H9 (cell line): ENCODE measurements around the gene VPS39. TPM values are rescaled to one million over a fixed set of nuclear protein-coding genes. Genes with fewer than 3 reads are reported as not detected.

Source experiments
- DNase-seq: peaks from one replicate; pipeline ENCODE4 v3.0.0-alpha.2; 2017
- H2AFZ ChIP-seq: one replicate; pipeline ENCODE4 v1.6.1; 2013; ENCODE audit warnings: mild to moderate bottlenecking, low read length, control low read depth, moderate library complexity
- H2AK5ac ChIP-seq: 2 replicates; pipeline ENCODE4 v1.6.1; 2013; ENCODE audit warnings: low read length, control low read depth, mixed read lengths; ENCODE audit not compliant: insufficient read length
- H2BK120ac ChIP-seq: one replicate; pipeline ENCODE4 v1.6.1; 2013; ENCODE audit warnings: low read depth, mild to moderate bottlenecking, low read length, control low read depth, inconsistent platforms; ENCODE audit not compliant: poor library complexity, severe bottlenecking
- H2BK12ac ChIP-seq: 2 replicates; pipeline ENCODE4 v1.6.1; 2013; ENCODE audit warnings: low read length, control low read depth, mixed read lengths, low read depth; ENCODE audit not compliant: insufficient read length
- H2BK15ac ChIP-seq: 2 replicates; pipeline ENCODE4 v1.6.1; 2013; ENCODE audit warnings: low read depth, low read length, control low read depth
- H2BK20ac ChIP-seq: one replicate; pipeline ENCODE4 v1.6.1; 2013; ENCODE audit warnings: low read depth, mild to moderate bottlenecking, low read length, control low read depth, inconsistent platforms; ENCODE audit not compliant: poor library complexity, severe bottlenecking
- H2BK5ac ChIP-seq: 2 replicates; pipeline ENCODE4 v1.6.1; 2013; ENCODE audit warnings: low read length, control low read depth, mixed read lengths; ENCODE audit not compliant: insufficient read length
- H3K14ac ChIP-seq: 2 replicates; pipeline ENCODE4 v1.6.1; 2013; ENCODE audit warnings: low read length, control low read depth; ENCODE audit not compliant: insufficient read depth
- H3K18ac ChIP-seq: 2 replicates; pipeline ENCODE4 v1.6.1; 2013; ENCODE audit warnings: low read depth, mild to moderate bottlenecking, mixed read lengths, low read length, control low read depth; ENCODE audit not compliant: insufficient read length
- H3K23ac ChIP-seq: 2 replicates; pipeline ENCODE4 v1.6.1; 2013; ENCODE audit warnings: low read length, control low read depth, mixed read lengths, low read depth; ENCODE audit not compliant: insufficient read length
- H3K23me2 ChIP-seq: 2 replicates; pipeline ENCODE4 v1.6.1; 2013; ENCODE audit warnings: low read depth, mild to moderate bottlenecking, mixed read lengths, low read length, control low read depth; ENCODE audit not compliant: insufficient read length, poor library complexity, severe bottlenecking
- H3K27ac ChIP-seq: 2 replicates; pipeline ENCODE4 v1.5.1; 2013; ENCODE audit warnings: low read length, control low read depth, mixed read lengths, low read depth; ENCODE audit not compliant: insufficient read length
- H3K27me3 ChIP-seq: 2 replicates; pipeline ENCODE4 v1.6.1; 2013; ENCODE audit warnings: low read length, control low read depth, inconsistent platforms; ENCODE audit not compliant: insufficient read depth
- H3K4ac ChIP-seq: 2 replicates; pipeline ENCODE4 v1.6.1; 2013; ENCODE audit warnings: low read depth, mild to moderate bottlenecking, control low read depth, inconsistent platforms, low read length, moderate library complexity
- H3K4me1 ChIP-seq: 2 replicates; pipeline ENCODE4 v1.6.1; 2013; ENCODE audit warnings: low read length, control low read depth, inconsistent platforms; ENCODE audit not compliant: insufficient read depth
- H3K4me2 ChIP-seq: 2 replicates; pipeline ENCODE4 v1.6.1; 2013; ENCODE audit warnings: low read length, control low read depth, mixed read lengths; ENCODE audit not compliant: insufficient read length, insufficient read depth
- H3K56ac ChIP-seq: 2 replicates; pipeline ENCODE4 v1.6.1; 2013; ENCODE audit warnings: low read depth, mild to moderate bottlenecking, mixed read lengths, low read length, control low read depth; ENCODE audit not compliant: insufficient read length
- H3K79me1 ChIP-seq: 2 replicates; pipeline ENCODE4 v1.6.1; 2013; ENCODE audit warnings: low read depth, mild to moderate bottlenecking, moderate library complexity, low read length, control low read depth, inconsistent platforms; ENCODE audit not compliant: insufficient read depth, poor library complexity, severe bottlenecking
- H3K79me2 ChIP-seq: 2 replicates; pipeline ENCODE4 v1.6.1; 2013; ENCODE audit warnings: low read length, control low read depth, inconsistent platforms; ENCODE audit not compliant: insufficient read depth
- H3K9ac ChIP-seq: 2 replicates; pipeline ENCODE4 v1.6.1; 2013; ENCODE audit warnings: low read length, control low read depth, mixed read lengths; ENCODE audit not compliant: insufficient read length; ENCODE audit errors: extremely low read depth
- H3K9me3 ChIP-seq: one replicate; pipeline ENCODE4 v1.6.1; 2013; ENCODE audit warnings: low read depth, low read length, inconsistent platforms; ENCODE audit not compliant: control insufficient read depth
- H3T11ph ChIP-seq: one replicate; pipeline ENCODE4 v1.6.1; 2013; ENCODE audit warnings: mild to moderate bottlenecking, low read length, control low read depth, inconsistent platforms
- H4K20me1 ChIP-seq: one replicate; pipeline ENCODE4 v1.6.1; 2013; ENCODE audit not compliant: control insufficient read depth, insufficient read length, insufficient read depth
- H4K5ac ChIP-seq: 2 replicates; pipeline ENCODE4 v1.6.1; 2013; ENCODE audit warnings: low read depth, mild to moderate bottlenecking, mixed read lengths, low read length, control low read depth; ENCODE audit not compliant: insufficient read length
- H4K8ac ChIP-seq: replicated peaks from 2 replicates; pipeline ENCODE4 v1.6.1; 2013; ENCODE audit warnings: low read length, control low read depth, mixed read lengths, low read depth; ENCODE audit not compliant: insufficient read length
- H4K91ac ChIP-seq: 2 replicates; pipeline ENCODE4 v1.6.1; 2013; ENCODE audit warnings: low read depth, mild to moderate bottlenecking, moderate library complexity, mixed read lengths, low read length, control low read depth; ENCODE audit not compliant: insufficient read length
- H3K27ac Mint-ChIP-seq, 3 experiments: 2 replicates in 2 of 3; 3 replicates in 1 of 3; pipeline ENCODE4 v1.8.0; 2020 to 2021; ENCODE audit warnings: mixed read lengths in 3 of 3, mild to moderate bottlenecking in 1 of 3, moderate library complexity in 1 of 3
- H3K27me3 Mint-ChIP-seq: 2 replicates; pipeline ENCODE4 v1.8.0; 2021; ENCODE audit warnings: low read depth, mild to moderate bottlenecking, moderate library complexity, mixed read lengths
- H3K36me3 Mint-ChIP-seq, 3 experiments: 2 replicates in 2 of 3; 3 replicates in 1 of 3; pipeline ENCODE4 v1.8.0; 2020 to 2021; ENCODE audit warnings: low read depth in 3 of 3, mixed read lengths in 3 of 3; ENCODE audit not compliant: insufficient read depth in 1 of 3
- H3K4me1 Mint-ChIP-seq, 2 experiments: 2 replicates each; pipeline ENCODE4 v1.8.0; 2020; ENCODE audit warnings: mixed read lengths in 2 of 2
- H3K4me3 Mint-ChIP-seq, 2 experiments: 2 replicates in 1 of 2; 3 replicates in 1 of 2; pipeline ENCODE4 v1.8.0; 2020 to 2021; ENCODE audit warnings: mild to moderate bottlenecking in 2 of 2, mixed read lengths in 2 of 2, moderate library complexity in 1 of 2
- H3K9me3 Mint-ChIP-seq, 2 experiments: 2 replicates in 1 of 2; 3 replicates in 1 of 2; pipeline ENCODE4 v1.8.0; 2020; ENCODE audit warnings: mild to moderate bottlenecking in 2 of 2, mixed read lengths in 2 of 2, moderate library complexity in 1 of 2
- CTCF ChIP-seq: fragments of 200-600 bp; sonication (generic); conservative IDR thresholded peaks from 3 replicates; pipeline ENCODE4 v1.8.0; 2021; ENCODE audit warnings: antibody characterized with exemption, mild to moderate bottlenecking
- WGBS: extraction: QIAGEN DNeasy Blood & Tissue Kit; methylation state at CpG from one replicate; pipeline ENCODE4 v1.1.7; 2013; ENCODE audit warnings: missing lambda C conversion rate, low lambda C conversion rate, mixed read lengths; ENCODE audit not compliant: insufficient read length; ENCODE audit errors: extremely low coverage; 5-methylcytosine and 5-hydroxymethylcytosine counted together
- total RNA-seq: library from RNA; stranded (reverse); gene quantifications from 2 replicates; pipeline ENCODE4 v1.2.1, GENCODE V29; 2021

Gene VPS39
- total RNA-seq, 1 experiment from 2014 or later: 48.6 TPM

GRCh38 chr15:42226648-42227047, 18.5 kb upstream of the VPS39 start:
- Mint-ChIP-seq H3K4me1 (no peaks in the 10 kb centered on the region), H3K36me3 (peaks cover 8 to 77% (median 47%) of the 10 kb centered on the region in 3 experiments; a peak in 5 of 7 replicates), H3K27ac (no peak overlapping the region), H3K4me3 (no peak overlapping the region), H3K27me3 (no peaks in the 10 kb centered on the region), H3K9me3 (no peaks in the 10 kb centered on the region)
- H3K14ac ChIP-seq: no peak overlapping the region
- H2BK120ac ChIP-seq: no peak overlapping the region
- H3K18ac ChIP-seq: no peak overlapping the region
- H3K9me3 ChIP-seq: no peaks in the 10 kb centered on the region
- no peak overlapping the region for H2AK5ac ChIP-seq
- no peaks in the 10 kb centered on the region for H3K79me2 ChIP-seq
- H4K91ac ChIP-seq: no peak overlapping the region
- H3K27ac ChIP-seq: no peak overlapping the region
- no peak overlapping the region for H3K23ac ChIP-seq
- H3K79me1 ChIP-seq: no peaks in the 10 kb centered on the region
- H2BK12ac ChIP-seq: no peak overlapping the region
- H2AFZ ChIP-seq: no peak overlapping the region
- H2BK20ac ChIP-seq: no peak overlapping the region
- no peak overlapping the region for H2BK15ac ChIP-seq
- DNase-seq: no peak
- H3K27me3 ChIP-seq: no peaks in the 10 kb centered on the region
- no peak for TF ChIP-seq CTCF
- H3K56ac ChIP-seq: no peak overlapping the region
- no peak overlapping the region for H3K9ac ChIP-seq
- no CpG with 5 or more reads among the region's 5 CpGs for WGBS
- H4K8ac ChIP-seq: no peak overlapping the region
- H3K4ac ChIP-seq: no peak overlapping the region
- no peak overlapping the region for H3T11ph ChIP-seq
- no peaks in the 10 kb centered on the region for H3K23me2 ChIP-seq
- no peak overlapping the region for H4K5ac ChIP-seq
- no peaks in the 10 kb centered on the region for H4K20me1 ChIP-seq
- H2BK5ac ChIP-seq: no peak overlapping the region
- H3K4me2 ChIP-seq: no peak overlapping the region
- H3K4me1 ChIP-seq: no peaks in the 10 kb centered on the region
